Stomach (tissue), 9 donors: ENCODE data around the gene PLEKHM2. TPM values are rescaled to one million over a fixed set of nuclear protein-coding genes. Genes with fewer than 3 reads are reported as not detected.

Source experiments
- DNase-seq, 2 donors: peaks; one replicate each; pipeline versions ENCODE4 v3.0.0 to v3.0.0-alpha.2; 2013 to 2019
- H3K27ac ChIP-seq, 5 donors: fragments of 200-600 bp in 4 of 5; sonication (generic) in 4 of 5; one replicate each; pipeline ENCODE4 v1.5.1; 2013 to 2019; ENCODE audit warnings: mild to moderate bottlenecking in 1 of 5, moderate library complexity in 1 of 5
- H3K27me3 ChIP-seq, 3 donors: fragments of 200-600 bp; sonication (generic); one replicate each; pipeline ENCODE4 v1.5.1; 2017 to 2019; ENCODE audit warnings: mixed run types in 1 of 3
- H3K36me3 ChIP-seq, 4 donors: fragments of 200-600 bp; sonication (generic); 1 replicate in 3 of 4; 2 replicates in 1 of 4; pipeline ENCODE4 v1.5.1; 2016 to 2019
- H3K4me1 ChIP-seq, 4 donors: fragments of 200-600 bp; sonication (generic); one replicate each; pipeline ENCODE4 v1.5.1; 2016 to 2019
- H3K4me3 ChIP-seq, 4 donors: fragments of 200-600 bp; sonication (generic) in 3 of 4; one replicate each; pipeline ENCODE4 v1.5.1; 2016 to 2019; ENCODE audit warnings: mild to moderate bottlenecking in 1 of 4
- H3K9me3 ChIP-seq, 4 donors: fragments of 200-600 bp; sonication (generic); one replicate each; pipeline ENCODE4 v1.5.1; 2016 to 2019
- CTCF ChIP-seq, 7 experiments: fragments of 450-650 bp in 4 of 7; fragments of 200-600 bp in 3 of 7; sonication (generic) in 3 of 7; IDR thresholded peaks; one replicate each; pipeline ENCODE4 v1.5.1; 2016 to 2019; ENCODE audit warnings: antibody characterized with exemption in 7 of 7, control low read depth in 2 of 7, mild to moderate bottlenecking in 1 of 7
- EP300 ChIP-seq: sonication (generic); formaldehyde crosslinking; IDR thresholded peaks from one replicate; pipeline ENCODE4 v1.6.1; 2017; ENCODE audit warnings: antibody characterized with exemption
- POLR2A ChIP-seq, 4 donors: fragments of 450-650 bp; IDR thresholded peaks; one replicate each; pipeline ENCODE4 v1.6.1; 2016; ENCODE audit warnings: antibody characterized with exemption in 4 of 4, control low read depth in 2 of 4, mild to moderate bottlenecking in 1 of 4, moderate library complexity in 1 of 4
- POLR2AphosphoS5 ChIP-seq, 3 donors: sonication (generic); formaldehyde crosslinking; IDR thresholded peaks; one replicate each; pipeline ENCODE4 v1.6.1; 2016; ENCODE audit warnings: antibody characterized with exemption in 3 of 3
- WGBS, 5 donors: extraction: QIAGEN DNeasy Blood & Tissue Kit in 3 of 5; methylation state at CpG; one replicate each; pipeline versions ENCODE4 v1.1.5 to v1.1.7; 2013 to 2018; 5-methylcytosine and 5-hydroxymethylcytosine counted together
- intact Hi-C: fragments of 100-400 bp; cut with DNase I; formaldehyde crosslinking; loops from one replicate; pipeline ENCODE4 v1.15.1; 2023; ENCODE audit warnings: low total_unique reads
- polyA plus RNA-seq, 3 donors: library from polyadenylated mRNA; stranded (reverse); fragments of 200-250 nt; gene quantifications; one replicate each; pipeline ENCODE4 v1.2.3, GENCODE V29; 2013
- total RNA-seq, 5 donors: library from RNA; depleted of rRNA; stranded (reverse); fragments of >200 nt; gene quantifications; one replicate each; pipeline versions ENCODE4 v1.1.0 to v1.2.3, GENCODE V29; 2014 to 2016
- donor health status: healthy with polysubstance abuse.
- donor health status: Bipolar disorder and iron deficiency.
- donor health status: healthy.

Gene PLEKHM2
- total and polyA plus RNA-seq, 8 donors, result 19.3 to 63.0 (median 30.9) TPM

DNA sequence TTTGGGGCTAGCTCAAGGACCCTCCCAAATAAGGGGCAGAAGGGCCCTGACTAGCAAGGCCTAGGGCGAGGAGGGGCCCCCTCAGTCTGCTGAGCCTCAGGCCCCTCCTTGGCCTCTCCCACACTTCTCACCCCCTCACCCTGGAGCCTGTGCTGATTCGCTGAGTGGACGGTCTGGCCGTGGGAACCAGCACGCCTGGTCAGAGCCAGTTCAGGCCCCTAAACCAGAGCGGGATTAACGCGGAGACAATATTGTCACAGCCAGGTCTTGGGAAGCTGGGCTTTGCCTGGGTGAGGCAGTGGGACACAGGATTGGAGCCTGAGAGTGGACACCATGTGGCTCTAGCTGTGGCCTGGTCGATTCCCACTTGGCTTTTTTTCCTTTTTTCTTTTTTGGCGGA, 69.7 kb downstream of the PLEKHM2 start:
- WGBS, 5 donors, result 83 to 92% (median 84%) methylated on average over 7 to 10 of the region's 10 CpGs
- Histone ChIP-seq H3K27ac (no peak overlapping the region), H3K36me3 (no peaks in the 10 kb centered on the region), H3K4me1 (peaks cover 22 to 46% (median 30%) of the 10 kb centered on the region in 4 donors), H3K27me3 (peaks cover 0 to 28% (median 11%) of the 10 kb centered on the region in 3 donors), H3K9me3 (no peaks in the 10 kb centered on the region), H3K4me3 (no peak overlapping the region)
- intact Hi-C loops, result no loop called here
- no peak for TF ChIP-seq POLR2A (IDR thresholded peaks at IDR 0.05)
- DNase-seq, result peak in 1 of 2 donors; percentile 50

DNA sequence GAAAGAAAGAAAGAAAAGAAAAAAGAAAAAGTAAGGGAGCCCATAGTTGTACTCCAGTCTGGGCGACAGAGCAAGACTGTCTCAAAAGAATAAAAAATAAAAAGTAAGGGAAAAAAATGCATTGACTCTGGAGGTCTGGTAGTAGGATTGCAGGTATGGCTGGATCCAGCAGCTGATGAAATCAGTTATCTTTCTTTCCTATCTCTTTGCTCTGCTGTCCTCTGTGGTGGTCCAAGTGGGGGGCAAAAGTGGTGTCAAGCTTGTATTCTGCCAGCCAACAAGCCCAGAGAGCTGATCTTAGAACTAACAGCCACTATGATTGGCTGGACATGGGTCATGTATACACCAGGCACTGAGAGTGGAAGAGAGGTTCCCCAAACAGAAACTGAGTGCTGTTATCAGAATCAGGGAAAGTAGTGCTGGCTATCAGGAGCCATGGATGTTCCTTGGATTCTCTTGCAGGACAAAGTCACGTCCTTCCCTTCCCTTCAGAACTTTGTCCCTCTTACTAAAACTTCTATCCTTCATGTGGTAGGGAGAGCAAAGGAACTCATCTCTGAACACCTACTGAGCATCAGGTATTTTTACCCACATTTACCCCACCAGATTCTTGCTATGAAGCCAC, 71.0 kb downstream of the PLEKHM2 start:
- Histone ChIP-seq H3K9me3 (no peaks in the 10 kb centered on the region), H3K4me3 (no peak overlapping the region), H3K4me1 (peaks cover 36 to 50% (median 44%) of the 10 kb centered on the region in 4 donors), H3K36me3 (no peaks in the 10 kb centered on the region), H3K27me3 (peaks cover 0 to 41% (median 17%) of the 10 kb centered on the region in 3 donors), H3K27ac (no peak overlapping the region)
- WGBS, 5 donors, result 91 to 98% (median 93%) methylated on average over 2 of the region's 2 CpGs
- intact Hi-C loops, result no loop called here
- no peak for TF ChIP-seq EP300
- TF ChIP-seq POLR2AphosphoS5 (IDR thresholded peaks at IDR 0.05), result no peak
- no peak for TF ChIP-seq CTCF (IDR thresholded peaks at IDR 0.05)
- TF ChIP-seq POLR2A (IDR thresholded peaks at IDR 0.05), result no peak
- DNase-seq, result no peak

DNA sequence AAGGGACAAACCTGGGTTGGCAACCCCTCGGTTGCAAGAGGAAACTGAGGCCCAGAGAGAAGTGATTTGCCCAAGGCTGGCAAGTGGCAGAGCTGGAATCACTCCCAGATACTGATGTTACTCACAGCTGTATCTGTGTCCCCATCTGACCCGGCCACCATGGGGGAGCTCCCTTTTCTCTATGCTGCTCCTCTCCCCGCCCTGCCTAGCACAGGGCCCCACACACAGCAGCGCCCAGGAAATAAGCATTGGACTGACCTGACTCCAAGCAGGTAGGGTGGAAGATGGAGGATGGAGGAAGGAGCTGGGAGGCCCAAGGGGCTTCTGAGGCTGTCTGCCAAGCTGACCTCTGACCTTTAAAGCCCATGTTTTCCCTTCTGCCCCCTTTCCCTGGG, 71.5 kb downstream of the PLEKHM2 start:
- intact Hi-C loops, result no loop called here
- H3K36me3 ChIP-seq, result no peaks in the 10 kb centered on the region
- 58 to 88% (median 82%) methylated on average over 2 to 4 of the region's 4 CpGs for WGBS, 5 donors
- peaks cover 0 to 45% (median 17%) of the 10 kb centered on the region in 3 donors for H3K27me3 ChIP-seq
- no peaks in the 10 kb centered on the region for H3K9me3 ChIP-seq
- no peak for DNase-seq
- TF ChIP-seq POLR2AphosphoS5 (IDR thresholded peaks at IDR 0.05), result no peak
- TF ChIP-seq POLR2A (IDR thresholded peaks at IDR 0.05), result no peak
- no peak for TF ChIP-seq EP300
- no peak for TF ChIP-seq CTCF (IDR thresholded peaks at IDR 0.05)
- H3K4me1 ChIP-seq, result peaks cover 38 to 54% (median 48%) of the 10 kb centered on the region in 4 donors
- H3K4me3 ChIP-seq, result no peak overlapping the region
- no peak overlapping the region for H3K27ac ChIP-seq

- Histone ChIP-seq H3K27ac (peak overlapping the region; percentile 63 to 84 (median 80)), H3K4me3 (peak overlapping the region; percentile 19 to 78 (median 69)), H3K9me3 (no peaks in the 10 kb centered on the region), H3K36me3 (no peaks in the 10 kb centered on the region), H3K27me3 (peaks cover 0 to 51% (median 17%) of the 10 kb centered on the region in 3 donors), H3K4me1 (peaks cover 46 to 61% (median 55%) of the 10 kb centered on the region in 4 donors)
- TF ChIP-seq POLR2A (IDR thresholded peaks at IDR 0.05) (peak in 1 of 4 donors; percentile 49), CTCF (IDR thresholded peaks at IDR 0.05) (no peak), POLR2AphosphoS5 (IDR thresholded peaks at IDR 0.05) (peak in 2 of 3 donors; percentile 84 to 94), EP300 (no peak)
- WGBS, 5 donors, result 21 to 47% (median 31%) methylated on average over 21 of the region's 21 CpGs
- intact Hi-C loops, result no loop called here
- DNase-seq, result peak; percentile 80 to 84
Measured at GRCh38 chr1:15756143-15757015, 72.3 kb downstream of the PLEKHM2 start.
